Esophagus (tissue), 2 donors: Measurements from ENCODE around the gene HCK. TPM values are rescaled to one million over a fixed set of nuclear protein-coding genes. Genes with fewer than 3 reads are reported as not detected.
A peak's percentile ranks its signal among the peaks of the same experiment; 100 is the strongest.

Source experiments
- H3K27ac ChIP-seq, 2 donors: one replicate each; pipeline ENCODE4 v1.5.1; 2013; ENCODE audit warnings: low read depth in 2 of 2, mild to moderate bottlenecking in 2 of 2, inconsistent platforms in 1 of 2, low read length in 1 of 2, moderate library complexity in 1 of 2
- H3K27me3 ChIP-seq, 2 donors: one replicate each; pipeline ENCODE4 v1.6.1; 2013; ENCODE audit warnings: low read length in 2 of 2, control low read depth in 1 of 2, mild to moderate bottlenecking in 1 of 2; ENCODE audit not compliant: insufficient read depth in 2 of 2, control insufficient read depth in 1 of 2
- H3K36me3 ChIP-seq, 2 donors: one replicate each; pipeline ENCODE4 v1.6.1; 2013; ENCODE audit warnings: low read length in 1 of 2; ENCODE audit not compliant: control insufficient read depth in 2 of 2, insufficient read depth in 2 of 2
- H3K4me1 ChIP-seq, 2 donors: one replicate each; pipeline ENCODE4 v1.6.1; 2013; ENCODE audit warnings: low read length in 1 of 2; ENCODE audit not compliant: control insufficient read depth in 2 of 2, insufficient read depth in 2 of 2
- H3K4me3 ChIP-seq, 2 donors: one replicate each; pipeline ENCODE4 v1.5.1; 2013; ENCODE audit warnings: low read length in 2 of 2, mild to moderate bottlenecking in 2 of 2, low read depth in 1 of 2, moderate library complexity in 1 of 2
- H3K9me3 ChIP-seq, 2 donors: one replicate each; pipeline ENCODE4 v1.6.1; 2013; ENCODE audit warnings: mild to moderate bottlenecking in 2 of 2, low read depth in 1 of 2, low read length in 1 of 2, moderate library complexity in 1 of 2; ENCODE audit not compliant: control insufficient read depth in 2 of 2, insufficient read depth in 1 of 2
- WGBS, 2 donors: extraction: QIAGEN DNeasy Blood & Tissue Kit; methylation state at CpG; one replicate each; pipeline ENCODE4 v1.1.7; 2013; 5-methylcytosine and 5-hydroxymethylcytosine counted together
- polyA plus RNA-seq, 2 donors: library from polyadenylated mRNA; stranded (reverse); fragments of 200-250 nt; gene quantifications; one replicate each; pipeline ENCODE4 v1.2.3, GENCODE V29; 2013
- donor health status: healthy with polysubstance abuse.
- donor health status: Bipolar disorder and iron deficiency.

Gene HCK
- polyA plus RNA-seq, 2 donors, result 1.3 to 2.9 TPM

- Histone ChIP-seq H3K27ac (no peak overlapping the region), H3K36me3 (no peaks in the 10 kb centered on the region), H3K27me3 (no peaks in the 10 kb centered on the region), H3K9me3 (peaks cover 0 to 3% of the 10 kb centered on the region in 2 donors), H3K4me3 (no peak overlapping the region), H3K4me1 (no peaks in the 10 kb centered on the region)
- 88 to 92% methylated on average over 3 of the region's 3 CpGs for WGBS, 2 donors
These were observed 36.7 kb downstream of the HCK start for GRCh38 chr20:32088759-32089158.

DNA sequence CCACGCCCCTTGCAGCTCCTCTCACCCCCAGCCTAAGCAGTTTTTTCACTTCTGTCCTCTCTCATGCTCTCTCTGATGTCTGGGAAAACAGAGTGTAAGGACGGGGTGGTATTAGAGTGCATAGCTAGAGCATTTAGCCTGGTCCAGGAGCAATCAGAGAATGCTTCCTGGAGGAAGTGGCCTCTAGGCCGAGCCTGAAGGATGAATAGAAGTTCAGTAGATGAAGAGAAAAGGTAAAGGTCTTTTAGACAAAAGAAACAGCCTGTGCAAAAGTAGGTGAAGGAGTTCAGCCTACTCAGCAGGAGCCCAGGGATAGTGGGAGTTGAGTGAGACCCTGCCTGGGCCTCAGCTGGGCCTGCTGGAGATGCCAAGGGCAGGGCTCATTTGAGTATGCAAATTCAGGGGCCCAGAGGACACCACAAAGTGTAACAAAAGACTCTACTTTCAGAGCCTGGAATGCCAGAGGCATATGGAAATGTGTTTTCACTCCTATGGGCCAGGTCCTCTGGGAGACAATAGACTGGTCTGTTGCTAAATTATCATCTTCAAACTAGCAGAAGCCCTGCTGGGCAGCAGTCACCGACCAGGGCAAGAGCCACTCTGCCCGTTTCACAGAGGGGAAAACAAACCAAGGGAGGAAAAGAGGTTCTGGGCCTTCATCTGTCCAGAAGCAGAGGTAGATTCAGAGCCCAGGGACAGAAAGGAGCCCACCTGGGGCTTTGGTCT, 37.8 kb downstream of the HCK start:
- 64 to 66% methylated on average over 5 of the region's 5 CpGs for WGBS, 2 donors
- Histone ChIP-seq H3K27me3 (no peaks in the 10 kb centered on the region), H3K9me3 (peaks cover 0 to 3% of the 10 kb centered on the region in 2 donors), H3K27ac (no peak overlapping the region), H3K4me3 (no peak overlapping the region), H3K4me1 (no peaks in the 10 kb centered on the region), H3K36me3 (no peaks in the 10 kb centered on the region)

- Histone ChIP-seq H3K27ac (no peak overlapping the region), H3K4me3 (no peak overlapping the region), H3K9me3 (peaks cover 0 to 3% of the 10 kb centered on the region in 2 donors), H3K36me3 (no peaks in the 10 kb centered on the region), H3K4me1 (no peaks in the 10 kb centered on the region), H3K27me3 (no peaks in the 10 kb centered on the region)
- WGBS, 2 donors, result 1% methylated on average over 7 of the region's 7 CpGs
These were observed 39.9 kb downstream of the HCK start for GRCh38 chr20:32091888-32092346.

DNA sequence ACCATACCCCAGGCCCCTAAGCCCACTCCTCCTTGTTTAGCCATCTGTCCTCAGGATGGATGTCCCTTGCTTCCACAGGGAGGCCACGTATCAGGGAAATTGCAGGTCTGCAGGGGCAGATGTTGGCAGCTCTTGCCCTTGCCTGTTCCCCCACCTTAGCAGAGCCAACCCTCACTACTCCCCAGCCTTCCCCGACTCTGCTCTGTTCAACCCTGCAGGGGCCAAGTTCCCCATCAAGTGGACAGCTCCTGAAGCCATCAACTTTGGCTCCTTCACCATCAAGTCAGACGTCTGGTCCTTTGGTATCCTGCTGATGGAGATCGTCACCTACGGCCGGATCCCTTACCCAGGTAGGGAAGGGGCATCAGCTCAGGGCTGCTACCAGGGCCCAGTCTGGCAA, 46.7 kb downstream of the HCK start:
- no peaks in the 10 kb centered on the region for H3K9me3 ChIP-seq
- H3K36me3 ChIP-seq, result no peaks in the 10 kb centered on the region
- no peak overlapping the region for H3K4me3 ChIP-seq
- 73 to 85% methylated on average over 6 of the region's 6 CpGs for WGBS, 2 donors
- no peaks in the 10 kb centered on the region for H3K4me1 ChIP-seq
- H3K27me3 ChIP-seq, result no peaks in the 10 kb centered on the region
- no peak overlapping the region for H3K27ac ChIP-seq

DNA sequence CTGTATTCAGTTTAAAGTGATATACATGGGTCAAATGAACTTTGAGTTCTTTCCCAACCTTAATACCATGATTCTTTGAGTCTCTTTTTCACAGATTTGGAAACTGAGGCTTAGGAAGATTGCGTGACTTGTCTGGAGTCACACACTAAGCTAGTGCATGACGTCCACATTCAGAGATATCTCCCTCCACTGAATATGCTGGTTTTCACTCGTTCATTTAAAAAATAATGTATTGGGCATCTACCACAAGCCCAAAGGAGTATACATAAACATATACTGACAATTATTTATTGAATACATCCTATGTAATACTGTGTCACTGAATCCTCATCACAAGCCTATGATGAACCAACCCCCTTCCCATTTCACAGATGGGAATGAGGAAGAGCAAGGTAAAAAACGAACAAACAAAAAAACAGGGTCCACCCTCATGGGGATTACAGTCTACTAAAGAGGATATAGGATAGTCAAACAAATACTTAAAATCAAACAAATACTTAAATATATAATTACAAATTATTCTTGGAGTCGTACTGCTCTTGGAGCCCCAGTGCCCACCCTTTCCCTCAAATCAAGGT, 56.9 kb downstream of the HCK start:
- H3K36me3 ChIP-seq, result no peaks in the 10 kb centered on the region
- no peaks in the 10 kb centered on the region for H3K27me3 ChIP-seq
- peaks cover 0 to 3% of the 10 kb centered on the region in 2 donors for H3K4me1 ChIP-seq
- peak overlapping the region in 1 of 2 donors; percentile 100 for H3K27ac ChIP-seq
- 55 to 62% methylated on average over 5 of the region's 5 CpGs for WGBS, 2 donors
- H3K4me3 ChIP-seq, result peak overlapping the region in 1 of 2 donors; percentile 99
- no peaks in the 10 kb centered on the region for H3K9me3 ChIP-seq

GRCh38 chr20:32109392-32110172, 57.5 kb downstream of the HCK start, which contains the start of gene TM9SF4:
TM9SF4 (plus strand) TSS chr20:32109714; CDS start chr20:32109741, 27 bp downstream.
- Histone ChIP-seq H3K4me3 (peak within 1 kb of the TSS; percentile 93 to 99), H3K4me1 (peaks cover 0 to 3% of the 10 kb centered on the region in 2 donors), H3K27ac (peak within 1 kb of the TSS; percentile 97 to 100), H3K9me3 (no peaks in the 10 kb centered on the region), H3K36me3 (no peaks in the 10 kb centered on the region), H3K27me3 (no peaks in the 10 kb centered on the region)
- WGBS, 2 donors, result 0 to 1% methylated on average over 38 of the region's 38 CpGs

- H3K27ac ChIP-seq, result peak overlapping the region; percentile 97 to 100
- H3K27me3 ChIP-seq, result no peaks in the 10 kb centered on the region
- H3K36me3 ChIP-seq, result no peaks in the 10 kb centered on the region
- peaks cover 0 to 3% of the 10 kb centered on the region in 2 donors for H3K4me1 ChIP-seq
- H3K4me3 ChIP-seq, result peak overlapping the region; percentile 93 to 99
- WGBS, 2 donors, result 2 to 4% methylated on average over 8 of the region's 8 CpGs
- H3K9me3 ChIP-seq, result no peaks in the 10 kb centered on the region
These were observed 58.2 kb downstream of the HCK start for GRCh38 chr20:32110173-32110704.

GRCh38 chr20:32110727-32111126, 58.7 kb downstream of the HCK start:
- Histone ChIP-seq H3K4me3 (peak overlapping the region in 1 of 2 donors; percentile 99), H3K9me3 (no peaks in the 10 kb centered on the region), H3K36me3 (no peaks in the 10 kb centered on the region), H3K27ac (peak overlapping the region in 1 of 2 donors; percentile 100), H3K4me1 (peaks cover 0 to 3% of the 10 kb centered on the region in 2 donors), H3K27me3 (no peaks in the 10 kb centered on the region)
- WGBS, 2 donors, result 69 to 74% methylated on average over 3 of the region's 3 CpGs

DNA sequence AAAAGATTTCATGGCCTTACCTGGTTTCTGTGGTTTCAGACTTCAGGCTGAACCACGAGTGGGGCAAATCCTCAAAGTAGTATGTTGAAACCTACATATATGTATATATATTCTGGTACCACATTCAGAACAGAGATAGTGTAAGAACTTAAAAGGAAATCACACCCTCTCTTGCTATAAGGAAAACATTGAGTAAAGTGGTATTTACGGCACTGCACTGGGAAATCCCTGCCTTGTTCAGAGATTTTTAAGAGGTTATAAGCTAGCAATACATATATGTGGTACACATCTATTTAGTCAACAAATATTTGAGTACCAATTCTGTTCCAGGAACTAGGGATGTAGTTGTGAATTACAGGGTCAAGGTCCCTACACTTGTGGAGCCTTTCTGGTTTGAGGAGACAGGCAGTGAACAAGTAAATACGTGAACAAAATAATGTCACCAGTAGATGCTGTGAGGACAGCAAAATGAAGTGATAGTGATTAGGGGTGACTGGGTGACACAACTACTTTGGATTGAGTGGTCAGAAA, 59.2 kb downstream of the HCK start:
- Histone ChIP-seq H3K27ac (peak overlapping the region in 1 of 2 donors; percentile 92), H3K27me3 (no peaks in the 10 kb centered on the region), H3K4me1 (peaks cover 0 to 3% of the 10 kb centered on the region in 2 donors), H3K9me3 (no peaks in the 10 kb centered on the region), H3K4me3 (no peak overlapping the region), H3K36me3 (no peaks in the 10 kb centered on the region)
- WGBS, 2 donors, result 65 to 77% methylated on average over 3 of the region's 3 CpGs
